HG02943 (cell line): Measurements from ENCODE around the gene TMEM181.
"Not testable (repeated sequence)": the region's sequence is repeated elsewhere in the genome, so short reads cannot be mapped to it uniquely, and the experiment has no call there.

Experiments used
- ATAC-seq: cut with Tn5 transposase; IDR thresholded peaks from one replicate; pipeline ENCODE4 v1.9.1; 2021; ENCODE audit warnings: mild to moderate bottlenecking, low read depth, moderate library complexity; ENCODE audit not compliant: unreplicated experiment

The TMEM181 gene

GRCh38 chr6:158589366-158589765, 29.5 kb downstream of the TMEM181 start:
- ATAC-seq: no peak

- ATAC-seq: no peak
These were observed 31.4 kb downstream of the TMEM181 start for GRCh38 chr6:158591134-158591809.

GRCh38 chr6:158591810-158592209, 31.9 kb downstream of the TMEM181 start:
- no peak for ATAC-seq

GRCh38 chr6:158593670-158594069, 33.8 kb downstream of the TMEM181 start:
- no peak for ATAC-seq

GRCh38 chr6:158595223-158595622, 35.3 kb downstream of the TMEM181 start:
- no peak for ATAC-seq

GRCh38 chr6:158596861-158597260, 37.0 kb downstream of the TMEM181 start:
- ATAC-seq: no peak

- ATAC-seq: no peak
These were observed 37.7 kb downstream of the TMEM181 start for GRCh38 chr6:158597565-158597964.

- ATAC-seq: no peak
These were observed 39.7 kb downstream of the TMEM181 start for GRCh38 chr6:158599635-158600034.

- no peak for ATAC-seq
These were observed 43.6 kb downstream of the TMEM181 start for GRCh38 chr6:158603261-158604047.

GRCh38 chr6:158604048-158604406, 44.1 kb downstream of the TMEM181 start:
- ATAC-seq: no peak

- no peak for ATAC-seq
These were observed 45.5 kb downstream of the TMEM181 start for GRCh38 chr6:158605266-158605878.

GRCh38 chr6:158606011-158606410, 46.1 kb downstream of the TMEM181 start:
- not testable (repeated sequence) for ATAC-seq

GRCh38 chr6:158606935-158607334, 47.0 kb downstream of the TMEM181 start:
- no peak for ATAC-seq

GRCh38 chr6:158607411-158608170, 47.7 kb downstream of the TMEM181 start:
- ATAC-seq: no peak

GRCh38 chr6:158608221-158608620, 48.3 kb downstream of the TMEM181 start:
- no peak for ATAC-seq

- ATAC-seq: no peak
These were observed 49.7 kb downstream of the TMEM181 start for GRCh38 chr6:158609455-158610155.

GRCh38 chr6:158610319-158610968, 50.6 kb downstream of the TMEM181 start:
- no peak for ATAC-seq

GRCh38 chr6:158611039-158611438, 51.1 kb downstream of the TMEM181 start:
- ATAC-seq: no peak

- no peak for ATAC-seq
These were observed 51.9 kb downstream of the TMEM181 start for GRCh38 chr6:158611541-158612370.
